Endothelial cell of umbilical vein (primary cell): Measurements from ENCODE around the gene BMPR1A. TPM values are rescaled to one million over a fixed set of nuclear protein-coding genes. Genes with fewer than 3 reads are reported as not detected.

Source experiments
- BruUV-seq: library from RNA; stranded (reverse); fragments of 400-500 nt; replicated peaks from 2 replicates; lab custom pipeline; 2021; lab: Mats Ljungman, UMichigan
- CTCF ChIA-PET: fragments of 300-600, 350-600 bp; sonication (Branson Sonifier 250); formaldehyde crosslinking; loops from one replicate; lab custom pipeline; 2021; ENCODE audit warnings: antibody characterized with exemption, inconsistent platforms; lab: Charles Lee
- POLR2A ChIA-PET: fragments of 300-600, 350-600 bp; sonication (Branson Sonifier 250); formaldehyde crosslinking; loops from one replicate; lab custom pipeline; 2021; ENCODE audit warnings: antibody characterized with exemption, inconsistent platforms; lab: Charles Lee
- DNase-seq: peaks from one replicate; pipeline ENCODE4 v3.0.0-alpha.2; 2011; ENCODE audit warnings: low read depth, low spot score
- FAIRE-seq: peaks from 2 replicates; lab custom pipeline; 2011; peaks lifted over from hg19 to GRCh38; lab: Jason Lieb, UNC
- H2AFZ ChIP-seq: 2 replicates; pipeline ENCODE4 v1.6.0; 2012; ENCODE audit warnings: low read depth, low read length, control low read depth, inconsistent platforms
- H3K27ac ChIP-seq: 2 replicates; pipeline ENCODE4 v1.5.1; 2011; ENCODE audit warnings: low read depth, mild to moderate bottlenecking, control low read depth, low read length, moderate library complexity; ENCODE audit not compliant: insufficient read depth
- H3K27me3 ChIP-seq, 2 experiments: 2 replicates each; pipeline versions ENCODE4 v1.6.0 to v1.6.1; 2011; ENCODE audit warnings: low read length in 2 of 2, mixed read lengths in 1 of 2; ENCODE audit not compliant: control insufficient read depth in 2 of 2, insufficient read depth in 2 of 2
- H3K36me3 ChIP-seq, 2 experiments: 2 replicates in 1 of 2; 3 replicates in 1 of 2; pipeline ENCODE4 v1.5.1; 2011; ENCODE audit warnings: low read length in 2 of 2, mild to moderate bottlenecking in 1 of 2, moderate library complexity in 1 of 2; ENCODE audit not compliant: control insufficient read depth in 2 of 2, insufficient read depth in 2 of 2; ENCODE audit errors: extremely low read depth in 1 of 2
- H3K4me1 ChIP-seq: 3 replicates; pipeline ENCODE4 v1.5.1; 2011; ENCODE audit warnings: mild to moderate bottlenecking, low read length; ENCODE audit not compliant: control insufficient read depth, insufficient read depth; ENCODE audit errors: extremely low read depth
- H3K4me2 ChIP-seq: 2 replicates; pipeline ENCODE4 v1.6.1; 2011; ENCODE audit warnings: low read length, control low read depth, mixed read lengths; ENCODE audit not compliant: insufficient read depth
- H3K4me3 ChIP-seq, 3 experiments: fragments of 200-600 bp in 1 of 3; sonication (generic), shearing (Covaris generic) in 1 of 3; replicated peaks in 1 of 3; 2 replicates each; pipeline ENCODE4 v1.5.1; 2011 to 2016; ENCODE audit warnings: control low read depth in 3 of 3, low read length in 3 of 3, mild to moderate bottlenecking in 2 of 3, inconsistent platforms in 1 of 3, low read depth in 1 of 3, moderate library complexity in 1 of 3; ENCODE audit not compliant: insufficient read depth in 1 of 3
- H3K79me2 ChIP-seq: 2 replicates; pipeline ENCODE4 v1.6.0; 2012; ENCODE audit warnings: low read length, inconsistent platforms; ENCODE audit not compliant: control insufficient read depth, insufficient read depth
- H3K9ac ChIP-seq: replicated peaks from 2 replicates; pipeline ENCODE3; 2011; ENCODE audit warnings: low read length, control low read depth; ENCODE audit not compliant: insufficient read depth; ENCODE audit errors: extremely low read depth
- H3K9me1 ChIP-seq: replicated peaks from 3 replicates; pipeline ENCODE4 v1.6.0; 2011; ENCODE audit warnings: mild to moderate bottlenecking, low read length; ENCODE audit not compliant: control insufficient read depth, insufficient read depth; ENCODE audit errors: extremely low read depth
- H3K9me3 ChIP-seq: replicated peaks from 2 replicates; pipeline ENCODE4 v1.5.1; 2012; ENCODE audit warnings: low read length, inconsistent platforms; ENCODE audit not compliant: control insufficient read depth, insufficient read depth
- H4K20me1 ChIP-seq: replicated peaks from 2 replicates; pipeline ENCODE3; 2011; ENCODE audit warnings: mild to moderate bottlenecking, low read length; ENCODE audit not compliant: control insufficient read depth, insufficient read depth; ENCODE audit errors: extremely low read depth
- CTCF ChIP-seq, 2 donors: IDR thresholded peaks; 1 replicate in 1 of 2; 2 replicates in 1 of 2; pipeline ENCODE4 v1.5.1; 2011; ENCODE audit warnings: low read length in 2 of 2, mild to moderate bottlenecking in 2 of 2, moderate library complexity in 2 of 2, control low read depth in 1 of 2, inconsistent platforms in 1 of 2, low read depth in 1 of 2; ENCODE audit not compliant: insufficient read depth in 1 of 2; ENCODE audit errors: extremely low read depth in 1 of 2
- EZH2 ChIP-seq: IDR thresholded peaks from 2 replicates; pipeline ENCODE4 v1.6.1; 2012; ENCODE audit warnings: borderline replicate concordance, low read depth, mild to moderate bottlenecking, moderate library complexity, low read length, inconsistent platforms; ENCODE audit not compliant: severe bottlenecking
- FOS ChIP-seq: IDR thresholded peaks from 2 replicates; pipeline ENCODE4 v1.6.1; 2011; ENCODE audit warnings: mild to moderate bottlenecking, low read length, moderate library complexity, borderline replicate concordance; ENCODE audit not compliant: insufficient read depth
- GATA2 ChIP-seq: IDR thresholded peaks from 2 replicates; pipeline ENCODE4 v1.7.0; 2011; ENCODE audit warnings: low read depth, mild to moderate bottlenecking, moderate library complexity, mixed read lengths, low read length; ENCODE audit not compliant: insufficient read length, insufficient read depth
- JUN ChIP-seq: IDR thresholded peaks from 2 replicates; pipeline ENCODE4 v1.6.1; 2011; ENCODE audit warnings: borderline replicate concordance, low read depth; ENCODE audit not compliant: insufficient read length, insufficient read depth
- MAX ChIP-seq: IDR thresholded peaks from 2 replicates; pipeline ENCODE4 v1.6.1; 2011; ENCODE audit not compliant: insufficient read depth, insufficient read length
- MYC ChIP-seq: IDR thresholded peaks from one replicate; pipeline ENCODE4 v1.6.1; 2011; ENCODE audit warnings: mild to moderate bottlenecking, low read depth, low read length
- POLR2A ChIP-seq: IDR thresholded peaks from 2 replicates; pipeline ENCODE4 v1.6.1; 2012; ENCODE audit warnings: low read depth, mild to moderate bottlenecking, control low read depth, low read length
- POLR2AphosphoS5 ChIP-seq: IDR thresholded peaks from 2 replicates; pipeline ENCODE4 v1.6.1; 2012; ENCODE audit warnings: low read depth, mild to moderate bottlenecking, control low read depth, low read length, moderate library complexity; ENCODE audit not compliant: insufficient read depth
- dilution Hi-C: fragments of 300-500 bp; cut with MboI; formaldehyde crosslinking; loops from one replicate; pipeline ENCODE4 v1.15.0; 2019; ENCODE audit warnings: low sequenced_read_pairs; ENCODE audit not compliant: extremely low pct_ligation_motif_present
- intact Hi-C: fragments of 100-400 bp; cut with micrococcal nuclease; formaldehyde crosslinking; loops from one replicate; pipeline ENCODE4 v1.10.0; 2022
- polyA plus RNA-seq, 4 experiments: library from polyadenylated mRNA; depleted of rRNA in 3 of 4; stranded (reverse) in 3 of 4; unstranded in 1 of 4; fragments of >200 nt; gene quantifications; 2 replicates each; pipeline versions ENCODE4 v1.2.1 to v1.2.3, GENCODE V29; 2011 to 2012; ENCODE audit warnings: missing spikeins in 1 of 4
- total RNA-seq: library from RNA; stranded (reverse); gene quantifications from 2 replicates; pipeline ENCODE4 v1.2.3, GENCODE V29; 2021

The BMPR1A gene
- total and polyA plus RNA-seq, 2 donors (not counting 3 experiments of a cell fraction or from before 2014, with no cell fraction given) = not detected

- DNase-seq = no peak
- no peak overlapping the region for H3K9ac ChIP-seq
- no peak overlapping the region for H3K4me3 ChIP-seq
- no peaks in the 10 kb centered on the region for H3K36me3 ChIP-seq
- CTCF ChIA-PET = interaction anchor here (1.1 kb wide), 1 partner anchor 14 kb away, joined by 3 read pairs; no protein-coding TSS in a partner anchor
- no peaks in the 10 kb centered on the region for H3K9me3 ChIP-seq
- H3K27me3 ChIP-seq = peaks cover 68 to 69% of the 10 kb centered on the region in 2 experiments
- no peak overlapping the region for H3K27ac ChIP-seq
- H3K9me1 ChIP-seq = no peaks in the 10 kb centered on the region
- H2AFZ ChIP-seq = no peak overlapping the region
- no peak for TF ChIP-seq FOS
- TF ChIP-seq CTCF (IDR thresholded peaks at IDR 0.05; ENCODE audit: extremely low read depth in 1 of 2, insufficient read depth in 1 of 2, low read depth in 1 of 2, low read length in 2 of 2) = no peak
- no peak for TF ChIP-seq POLR2AphosphoS5
- no peak for TF ChIP-seq GATA2
- no peak for TF ChIP-seq EZH2
- no peak for TF ChIP-seq MYC
- no peak for TF ChIP-seq MAX
- no peak for TF ChIP-seq POLR2A
- TF ChIP-seq JUN = no peak
- no peaks in the 10 kb centered on the region for H3K79me2 ChIP-seq
- no peaks in the 10 kb centered on the region for H3K4me1 ChIP-seq
- no peak for FAIRE-seq
- H3K4me2 ChIP-seq = no peak overlapping the region
- intact Hi-C loops (loop anchor here (2.0 kb wide), 1 partner anchor 18 kb away; no protein-coding TSS in a partner anchor), dilution Hi-C loops (no loop called here)
- H4K20me1 ChIP-seq = no peaks in the 10 kb centered on the region
- POLR2A ChIA-PET = no interaction called here
- no TSS peak for BruUV-seq
These were observed 29.8 kb upstream of the BMPR1A start for GRCh38 chr10:86726677-86726999.
